Breast epithelium (tissue), 3 donors: Measurements from ENCODE around the gene ZNF700.

Source experiments
- POLR2AphosphoS5 ChIP-seq, 3 donors: sonication (generic); formaldehyde crosslinking; IDR thresholded peaks; one replicate each; pipeline ENCODE4 v1.6.1; 2017; ENCODE audit warnings: antibody characterized with exemption in 3 of 3
- TF ChIP-seq, protein P1 (sequence below), 3 donors: fragments of 450-650 bp; IDR thresholded peaks; one replicate each; pipeline ENCODE4 v1.5.1; 2016 to 2017; ENCODE audit warnings: antibody characterized with exemption in 3 of 3, mild to moderate bottlenecking in 3 of 3, moderate library complexity in 3 of 3

DNA sequence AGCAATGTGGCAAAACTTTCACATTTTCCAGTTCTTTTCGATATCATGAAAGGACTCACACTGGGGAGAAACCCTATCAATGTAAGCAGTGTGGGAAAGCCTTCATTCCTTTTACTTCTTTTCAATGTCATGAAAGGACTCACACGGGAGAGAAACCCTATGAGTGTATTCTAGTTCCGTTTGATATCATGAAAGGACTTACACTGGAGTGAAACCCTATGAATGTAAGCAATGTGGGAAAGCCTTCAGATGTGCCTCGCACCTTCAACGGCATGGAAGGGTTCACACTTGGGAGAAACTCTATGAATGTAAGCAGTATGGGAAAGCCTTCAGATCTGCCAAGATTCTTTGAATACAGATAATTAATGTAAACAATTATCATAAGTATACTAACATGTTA is 25.4 kb downstream of the ZNF700 start:
- TF ChIP-seq, protein P1, sequence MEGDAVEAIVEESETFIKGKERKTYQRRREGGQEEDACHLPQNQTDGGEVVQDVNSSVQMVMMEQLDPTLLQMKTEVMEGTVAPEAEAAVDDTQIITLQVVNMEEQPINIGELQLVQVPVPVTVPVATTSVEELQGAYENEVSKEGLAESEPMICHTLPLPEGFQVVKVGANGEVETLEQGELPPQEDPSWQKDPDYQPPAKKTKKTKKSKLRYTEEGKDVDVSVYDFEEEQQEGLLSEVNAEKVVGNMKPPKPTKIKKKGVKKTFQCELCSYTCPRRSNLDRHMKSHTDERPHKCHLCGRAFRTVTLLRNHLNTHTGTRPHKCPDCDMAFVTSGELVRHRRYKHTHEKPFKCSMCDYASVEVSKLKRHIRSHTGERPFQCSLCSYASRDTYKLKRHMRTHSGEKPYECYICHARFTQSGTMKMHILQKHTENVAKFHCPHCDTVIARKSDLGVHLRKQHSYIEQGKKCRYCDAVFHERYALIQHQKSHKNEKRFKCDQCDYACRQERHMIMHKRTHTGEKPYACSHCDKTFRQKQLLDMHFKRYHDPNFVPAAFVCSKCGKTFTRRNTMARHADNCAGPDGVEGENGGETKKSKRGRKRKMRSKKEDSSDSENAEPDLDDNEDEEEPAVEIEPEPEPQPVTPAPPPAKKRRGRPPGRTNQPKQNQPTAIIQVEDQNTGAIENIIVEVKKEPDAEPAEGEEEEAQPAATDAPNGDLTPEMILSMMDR (IDR thresholded peaks at IDR 0.05): no peak
- TF ChIP-seq POLR2AphosphoS5 (IDR thresholded peaks at IDR 0.05): no peak
